NOMO-1 treated with dmso at 0.1 percent for 144 hours (cell line): ENCODE measurements around the gene SLC3A2.

Experiments used
- DNase-seq: peaks from one replicate; lab custom pipeline; 2025; ENCODE audit not compliant: unreplicated experiment; lab: John Stamatoyannopoulos, UW

The SLC3A2 gene

DNA sequence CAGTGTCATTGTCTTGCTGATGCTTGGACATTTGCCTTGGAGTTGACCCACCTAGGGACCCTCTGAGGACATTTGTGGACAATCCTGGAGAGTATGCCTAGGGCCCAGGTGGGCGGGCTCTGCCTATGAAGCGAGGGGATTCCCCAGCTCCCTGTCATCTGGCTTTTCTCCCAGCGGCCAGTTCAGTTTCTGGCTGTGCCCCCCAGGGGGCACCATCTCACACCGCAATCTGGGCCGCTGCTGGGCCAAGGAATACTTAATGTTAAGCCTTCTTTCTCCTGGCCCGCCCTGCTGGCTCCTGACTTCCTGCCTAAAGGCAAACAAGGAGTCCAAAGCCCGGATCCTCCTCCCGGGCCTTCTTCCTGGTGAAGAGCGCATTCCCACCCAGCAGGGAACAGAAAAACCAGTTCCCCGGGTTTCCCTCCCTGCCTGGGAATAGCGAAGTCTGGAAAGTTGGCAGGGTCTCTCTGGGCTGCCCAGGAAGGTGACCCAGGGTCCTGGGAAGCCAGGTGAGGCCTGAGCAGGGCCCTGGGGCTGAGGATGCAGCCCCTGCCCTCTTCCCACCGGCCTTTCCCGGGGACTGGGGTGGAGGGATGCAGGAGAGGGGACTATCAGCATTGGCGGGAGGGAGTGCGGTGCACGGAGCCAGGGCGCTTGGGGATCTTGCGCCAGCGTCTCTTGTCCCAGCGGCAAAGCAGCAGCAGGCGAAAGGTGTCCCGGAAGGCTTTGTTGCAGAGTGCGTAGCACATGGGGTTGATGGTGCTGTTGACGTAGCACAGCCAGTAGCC is 28.6 kb downstream of the SLC3A2 start:
- DNase-seq = no peak

- no peak for DNase-seq
Observed at GRCh38 chr11:62910141-62910882, 29.6 kb downstream of the SLC3A2 start.

GRCh38 chr11:62911137-62912130 is 30.7 kb downstream of the SLC3A2 start:
- no peak for DNase-seq

- DNase-seq = no peak
Observed at GRCh38 chr11:62912268-62912667, 31.6 kb downstream of the SLC3A2 start.

GRCh38 chr11:62914416-62914815 is 33.7 kb downstream of the SLC3A2 start:
- DNase-seq = no peak

- DNase-seq = no peak
Observed at GRCh38 chr11:62917906-62918502, 37.3 kb downstream of the SLC3A2 start.

DNA sequence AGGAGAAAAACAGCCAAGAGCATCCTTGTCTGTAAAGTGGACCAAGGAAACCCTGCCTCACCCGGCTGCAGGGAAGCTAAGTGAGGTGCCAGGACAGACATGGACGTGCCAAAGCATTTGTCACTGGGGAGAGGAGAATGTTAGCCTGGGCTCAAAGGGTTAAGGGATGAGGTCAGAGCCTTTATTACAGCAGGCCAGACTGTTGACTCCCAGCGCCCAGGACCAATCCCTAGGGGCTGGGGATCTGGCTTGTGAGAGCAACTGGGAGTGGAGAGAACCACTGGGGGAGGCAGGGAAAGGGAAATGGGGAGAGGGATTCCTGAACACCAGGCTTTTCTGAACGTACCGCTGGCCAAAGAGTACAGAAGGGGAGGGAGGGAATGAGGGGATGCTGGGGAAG is 37.8 kb downstream of the SLC3A2 start:
- DNase-seq = no peak

- no peak for DNase-seq
Observed at GRCh38 chr11:62919476-62919875, 38.8 kb downstream of the SLC3A2 start.

DNA sequence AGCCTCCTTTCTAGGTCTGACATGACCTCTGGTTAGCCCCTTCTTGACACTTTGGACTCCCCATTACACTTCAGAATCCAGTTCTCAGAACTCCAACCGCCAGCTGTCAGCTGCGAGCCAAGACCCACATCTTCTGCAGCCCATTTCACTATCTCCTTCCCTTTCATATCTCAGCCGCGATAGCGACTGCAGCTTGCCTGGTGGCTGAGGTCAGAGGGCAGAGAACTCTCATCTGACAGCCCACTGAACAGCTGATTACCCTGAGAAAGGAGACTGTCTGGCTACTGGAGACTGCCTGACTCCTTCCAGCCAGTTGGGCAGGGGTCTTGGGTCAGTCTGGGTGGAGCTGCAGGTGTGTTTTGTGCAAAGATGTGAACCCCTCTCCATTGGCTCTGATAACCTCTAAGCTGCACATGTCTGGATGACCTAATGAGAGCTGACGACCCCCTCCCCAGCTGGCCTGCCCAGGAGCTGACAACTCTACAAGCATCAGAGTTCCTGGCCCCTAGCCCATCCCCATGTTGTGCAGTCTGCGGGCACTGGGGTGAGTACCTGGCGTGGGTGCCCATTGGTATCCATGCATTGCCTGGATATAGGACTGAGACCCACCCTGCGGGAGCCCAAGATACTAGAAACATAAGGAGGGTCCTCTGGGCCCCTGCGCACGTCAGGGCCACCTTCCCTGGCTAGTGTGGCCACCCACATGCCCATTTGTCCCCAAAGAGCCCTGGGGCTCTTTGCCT is 39.4 kb downstream of the SLC3A2 start:
- no peak for DNase-seq

DNA sequence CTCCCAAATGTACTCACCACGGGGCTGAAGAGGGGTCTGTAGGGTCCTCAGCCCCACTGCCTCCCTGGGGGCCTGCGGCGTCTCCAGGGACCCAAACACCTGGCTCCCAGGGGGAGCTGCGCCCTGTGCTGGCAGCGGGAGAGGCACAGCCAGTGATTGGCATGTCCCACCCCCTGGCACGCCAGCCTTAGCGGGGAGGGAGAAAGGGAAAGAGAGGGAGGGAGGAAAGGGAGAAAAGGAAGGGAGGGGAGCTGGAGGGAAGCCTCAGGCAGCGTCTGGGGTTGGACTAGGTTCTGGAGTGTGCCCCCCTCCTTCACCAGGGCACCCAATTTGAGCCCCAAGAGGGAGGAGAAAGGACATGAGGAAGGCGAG is 40.5 kb downstream of the SLC3A2 start, which contains the start of gene CHRM1:
TSS of gene CHRM1 (minus strand) at position 163 of the 372 bp plus-strand sequence. CDS start 10,263 bp downstream, outside the sequence.
- no peak for DNase-seq

GRCh38 chr11:62921573-62922188 is 41.0 kb downstream of the SLC3A2 start:
- no peak for DNase-seq

- no peak for DNase-seq
Observed at GRCh38 chr11:62922189-62922589, 41.5 kb downstream of the SLC3A2 start.

- no peak for DNase-seq
Observed at GRCh38 chr11:62922653-62923431, 42.1 kb downstream of the SLC3A2 start.

DNA sequence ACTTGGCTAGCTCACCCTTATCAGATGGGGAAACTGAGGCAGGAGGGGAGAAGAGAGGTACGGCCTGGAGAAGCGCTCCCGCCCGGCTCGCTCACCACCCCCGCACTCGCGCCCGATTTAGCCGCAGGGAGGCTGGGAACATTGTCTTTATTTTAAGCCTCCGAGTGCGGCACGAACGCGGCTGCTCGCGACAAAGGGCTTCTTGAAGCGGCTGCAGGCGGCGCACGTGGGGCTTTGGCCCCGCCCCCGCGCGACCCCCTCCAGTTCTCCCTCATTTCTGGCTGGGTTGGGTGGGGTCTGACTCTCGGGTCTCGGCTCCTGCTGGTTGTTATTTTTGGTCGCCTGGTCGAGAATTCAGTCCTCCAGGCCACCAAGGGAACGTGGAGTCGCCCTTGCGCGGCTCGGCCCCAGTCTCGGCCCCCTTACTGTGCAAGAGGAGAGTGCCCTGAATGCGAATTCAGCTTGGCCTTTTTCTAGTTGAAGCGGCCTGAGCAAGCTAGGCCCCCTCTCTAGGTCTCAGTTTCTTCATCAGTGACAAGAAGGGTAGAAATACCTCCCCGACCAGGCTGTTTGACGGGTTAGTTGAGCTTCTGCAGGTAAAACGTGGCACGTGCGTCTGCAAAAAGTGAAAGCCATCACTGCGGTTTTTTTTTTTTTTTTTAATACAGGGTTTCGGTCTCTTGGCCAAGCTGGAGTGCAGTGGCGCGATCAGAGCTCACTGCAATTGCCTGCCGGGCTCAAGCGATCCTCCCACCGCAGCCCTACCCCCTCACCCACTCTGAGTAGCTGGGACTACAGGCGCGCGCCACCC is 43.1 kb downstream of the SLC3A2 start:
- no peak for DNase-seq

GRCh38 chr11:62925308-62925707 is 44.6 kb downstream of the SLC3A2 start:
- DNase-seq = no peak

- no peak for DNase-seq
Observed at GRCh38 chr11:62925745-62926679, 45.3 kb downstream of the SLC3A2 start.
